ENCODE measurements around the gene MAP3K4. TPM values are rescaled to one million over a fixed set of nuclear protein-coding genes. Genes with fewer than 3 reads are reported as not detected.

Gene MAP3K4
- total and polyA plus RNA-seq, 2 of the 8 experiments (the other 6 are each of a cell fraction or from before 2014, with no cell fraction given): 16.6 to 51.6 TPM

GRCh38 chr6:161128680-161129196 lies 137.2 kb downstream of the MAP3K4 start:
- Histone ChIP-seq H4K20me1 (replicated peaks in 1 of 2; ENCODE audit: control insufficient read depth in 1 of 2, insufficient read depth in 2 of 2, low read length in 2 of 2) (peaks cover 0 to 2% of the 10 kb centered on the region in 2 experiments), H3K23ac (ENCODE audit: insufficient read length) (no peak overlapping the region), H3K9ac (replicated peaks in 1 of 4; ENCODE audit: extremely low read depth in 1 of 4, low read depth in 3 of 4, low read length in 3 of 4) (no peak overlapping the region), H2BK12ac (ENCODE audit: low read depth, low read length) (no peak overlapping the region), H2BK5ac (ENCODE audit: low read depth, low read length) (no peak overlapping the region), H3K4me1 (replicated peaks in 1 of 4; ENCODE audit: control insufficient read depth in 3 of 4, insufficient read depth in 4 of 4, low read length in 3 of 4) (no peaks in the 10 kb centered on the region), H2AK5ac (ENCODE audit: low read depth, low read length) (no peak overlapping the region), H3K4me2 (ENCODE audit: insufficient read depth in 1 of 2, low read depth in 2 of 2, low read length in 2 of 2) (no peak overlapping the region), H3K27ac (ENCODE audit: low read depth, low read length) (no peak overlapping the region), H2BK20ac (ENCODE audit: low read length) (no peak overlapping the region), H3K14ac (ENCODE audit: insufficient read length) (no peak overlapping the region), H2AFZ (ENCODE audit: low read length) (no peak overlapping the region), H2BK120ac (replicated peaks; ENCODE audit: low read depth, low read length) (no peak overlapping the region), H3K9me3 (ENCODE audit: insufficient read depth in 2 of 2, low read depth in 1 of 2, low read length in 1 of 2) (peaks cover 31 to 43% of the 10 kb centered on the region in 2 experiments), H3K36me3 (ENCODE audit: control insufficient read depth in 2 of 4, insufficient read depth in 4 of 4, low read length in 3 of 4) (peaks cover 0 to 51% (median 16%) of the 10 kb centered on the region in 4 experiments; a peak in 5 of 8 replicates), H3K79me2 (ENCODE audit: control insufficient read depth in 1 of 2, insufficient read depth in 2 of 2, low read length in 2 of 2) (no peaks in the 10 kb centered on the region), H4K5ac (ENCODE audit: insufficient read length, low read depth, low read length) (no peak overlapping the region), H4K8ac (ENCODE audit: extremely low read depth, insufficient read depth, low read length) (no peak overlapping the region), H3K4me3 (ENCODE audit: extremely low read depth in 1 of 4, insufficient read depth in 2 of 4, low read depth in 3 of 4, low read length in 4 of 4) (no peak overlapping the region), H3K18ac (ENCODE audit: extremely low read depth, low read length) (no peak overlapping the region), H3K23me2 (ENCODE audit: low read depth, low read length) (no peaks in the 10 kb centered on the region), H3K27me3 (replicated peaks in 1 of 4; ENCODE audit: control insufficient read depth in 3 of 4, extremely low read depth in 1 of 4, insufficient read depth in 3 of 4, low read length in 3 of 4) (no peaks in the 10 kb centered on the region), H4K91ac (replicated peaks; ENCODE audit: insufficient read length, low read length) (no peak overlapping the region), H3K79me1 (ENCODE audit: low read depth, low read length) (no peaks in the 10 kb centered on the region; the same call in 1 of the 2 replicates), H3K56ac (replicated peaks; ENCODE audit: insufficient read length, low read depth, low read length) (no peak overlapping the region), H2BK15ac (ENCODE audit: low read length) (no peak overlapping the region), H3K4ac (replicated peaks; ENCODE audit: insufficient read length, low read depth, low read length) (no peak overlapping the region)
- DNase-seq (ENCODE audit: low read depth in 1 of 2, low spot score in 2 of 2) (no peak), FAIRE-seq (no peak)
- no peak for TF ChIP-seq HDAC6 (IDR thresholded peaks at IDR 0.05; ENCODE audit: low read depth, low read length)
- no peak for TF ChIP-seq SRF (IDR thresholded peaks at IDR 0.05; ENCODE audit: low read depth, low read length)
- TF ChIP-seq POLR2AphosphoS5 (IDR thresholded peaks at IDR 0.05; ENCODE audit: low read depth, low read length): peak; percentile 23; the same call in 1 of the 2 replicates
- TF ChIP-seq E2F6 (IDR thresholded peaks at IDR 0.05): no peak
- ChIA-PET CTCF (ENCODE audit: partially characterized antibody) (interaction anchor here (0.6 to 1.3 kb wide), 5 partner anchors 11 to 396 kb away, joined by 3 read pairs; no protein-coding TSS in a partner anchor), POLR2A (ENCODE audit: partially characterized antibody) (no interaction called here)
- WGBS, 2 experiments (ENCODE audit: extremely low coverage in 1 of 2, insufficient coverage in 1 of 2, insufficient read length in 1 of 2, insufficient replicate concordance in 2 of 2, low coverage in 1 of 2, low lambda C conversion rate in 2 of 2, missing lambda C conversion rate in 1 of 2): 90% methylated on average over 12 of the region's 12 CpGs; no CpG with 5 or more reads in 1 of the 2 experiments
